Tibial artery (tissue), 4 donors: Measurements from ENCODE around the gene NTN4.

Experiments used
- DNase-seq, 2 donors: peaks; one replicate each; pipeline ENCODE4 v3.0.0-alpha.2; 2019
- H3K27ac ChIP-seq, 2 donors: fragments of 200-600 bp; sonication (generic) in 1 of 2; 1 replicate in 1 of 2; 2 replicates in 1 of 2; pipeline ENCODE4 v1.5.1; 2018 to 2019; ENCODE audit warnings: mild to moderate bottlenecking in 1 of 2
- H3K27me3 ChIP-seq, 2 donors: fragments of 200-600 bp; sonication (generic) in 1 of 2; one replicate each; pipeline versions ENCODE4 v1.5.1 to v1.6.0; 2016 to 2019
- H3K36me3 ChIP-seq, 3 donors: fragments of 200-600 bp; sonication (generic) in 2 of 3; one replicate each; pipeline ENCODE4 v1.5.1; 2016 to 2019; ENCODE audit warnings: mild to moderate bottlenecking in 2 of 3
- H3K4me1 ChIP-seq, 4 donors: fragments of 200-600 bp; sonication (generic) in 2 of 4; 1 replicate in 3 of 4; 2 replicates in 1 of 4; pipeline ENCODE4 v1.5.1; 2016 to 2019
- H3K4me3 ChIP-seq, 2 donors: fragments of 200-600 bp; sonication (generic) in 1 of 2; 1 replicate in 1 of 2; 2 replicates in 1 of 2; pipeline ENCODE4 v1.5.1; 2018 to 2019; ENCODE audit warnings: mild to moderate bottlenecking in 2 of 2
- H3K9me3 ChIP-seq, 3 donors: fragments of 200-600 bp; sonication (generic) in 1 of 3; one replicate each; pipeline ENCODE4 v1.5.1; 2016 to 2019
- CTCF ChIP-seq, 2 experiments: fragments of 200-600 bp in 1 of 2; fragments of 450-650 bp in 1 of 2; IDR thresholded peaks; one replicate each; pipeline ENCODE4 v1.5.1; 2017 to 2019; ENCODE audit warnings: antibody characterized with exemption in 2 of 2, mild to moderate bottlenecking in 1 of 2, moderate library complexity in 1 of 2
- intact Hi-C: fragments of 100-400 bp; cut with DNase I; formaldehyde crosslinking; loops from one replicate; pipeline ENCODE4 v1.15.0; 2023; ENCODE audit warnings: low total_unique reads

The NTN4 gene

GRCh38 chr12:95810411-95810810, 19.8 kb upstream of the NTN4 start:
- H3K27me3 ChIP-seq = no peaks in the 10 kb centered on the region
- H3K4me3 ChIP-seq = no peak overlapping the region
- H3K27ac ChIP-seq = no peak overlapping the region
- intact Hi-C loops = loop anchor here (10.0 kb wide), 1 partner anchor 226 kb away; no protein-coding TSS in a partner anchor
- no peaks in the 10 kb centered on the region for H3K9me3 ChIP-seq
- TF ChIP-seq CTCF (IDR thresholded peaks at IDR 0.05) = no peak
- DNase-seq = no peak
- H3K36me3 ChIP-seq = no peaks in the 10 kb centered on the region
- H3K4me1 ChIP-seq = peaks cover 0 to 18% (median 7%) of the 10 kb centered on the region in 4 donors

- DNase-seq = no peak
- no peak for TF ChIP-seq CTCF (IDR thresholded peaks at IDR 0.05)
- Histone ChIP-seq H3K4me3 (no peak overlapping the region), H3K27me3 (no peaks in the 10 kb centered on the region), H3K4me1 (peaks cover 0 to 24% (median 8%) of the 10 kb centered on the region in 4 donors), H3K27ac (no peak overlapping the region), H3K9me3 (no peaks in the 10 kb centered on the region), H3K36me3 (no peaks in the 10 kb centered on the region)
- intact Hi-C loops = no loop called here
Measured at GRCh38 chr12:95809000-95809680, 18.6 kb upstream of the NTN4 start.

- Histone ChIP-seq H3K9me3 (no peaks in the 10 kb centered on the region), H3K36me3 (no peaks in the 10 kb centered on the region), H3K4me1 (peaks cover 0 to 26% (median 9%) of the 10 kb centered on the region in 4 donors), H3K27me3 (no peaks in the 10 kb centered on the region), H3K4me3 (no peak overlapping the region), H3K27ac (no peak overlapping the region)
- DNase-seq = no peak
- no peak for TF ChIP-seq CTCF (IDR thresholded peaks at IDR 0.05)
- intact Hi-C loops = no loop called here
Measured at GRCh38 chr12:95808146-95808545, 17.6 kb upstream of the NTN4 start.

- no peaks in the 10 kb centered on the region for H3K27me3 ChIP-seq
- peaks cover 4 to 38% (median 16%) of the 10 kb centered on the region in 4 donors for H3K4me1 ChIP-seq
- peak; percentile 64 to 72 for DNase-seq
- no peak for TF ChIP-seq CTCF (IDR thresholded peaks at IDR 0.05)
- no peaks in the 10 kb centered on the region for H3K9me3 ChIP-seq
- H3K4me3 ChIP-seq = no peak overlapping the region
- no peaks in the 10 kb centered on the region for H3K36me3 ChIP-seq
- peak overlapping the region; percentile 74 to 83 for H3K27ac ChIP-seq
- intact Hi-C loops = no loop called here
Measured at GRCh38 chr12:95805864-95806671, 15.5 kb upstream of the NTN4 start.

- no peak for DNase-seq
- Histone ChIP-seq H3K27ac (peak overlapping the region in 1 of 2 donors; percentile 83), H3K4me3 (no peak overlapping the region), H3K4me1 (peaks cover 4 to 38% (median 16%) of the 10 kb centered on the region in 4 donors), H3K36me3 (no peaks in the 10 kb centered on the region), H3K9me3 (no peaks in the 10 kb centered on the region), H3K27me3 (no peaks in the 10 kb centered on the region)
- no peak for TF ChIP-seq CTCF (IDR thresholded peaks at IDR 0.05)
- intact Hi-C loops = no loop called here
Measured at GRCh38 chr12:95804291-95804690, 13.7 kb upstream of the NTN4 start.
